ENCODE results near the gene GDI1. TPM values are rescaled to one million over a fixed set of nuclear protein-coding genes. Genes with fewer than 3 reads are reported as not detected.

The GDI1 gene
- total and polyA plus RNA-seq, 10 of the 15 experiments (the other 5 are each of a cell fraction or from before 2014, with no cell fraction given), result 0.92 to 102 (median 49.6) TPM

GRCh38 chrX:154478728-154479622, 42.0 kb downstream of the GDI1 start, which contains the start of gene LAGE3 (continued):
- 0 out of 2 replicates have a peak, but pooled peaks have one; percentile 23 for TF ChIP-seq CBFB (IDR thresholded peaks at IDR 0.05; ENCODE audit: low read depth)
- no peak for TF ChIP-seq JUND (IDR thresholded peaks at IDR 0.05; ENCODE audit: low read depth, low read length)
- no peak for TF ChIP-seq MYC (IDR thresholded peaks at IDR 0.05; ENCODE audit: insufficient read depth, insufficient read length, insufficient replicate concordance, low read length, severe bottlenecking)
- TF ChIP-seq NBN (IDR thresholded peaks at IDR 0.05), result peak; percentile 64; the same call in 1 of the 2 replicates
- peak; percentile 16 to 17; a peak in 1 of 4 replicates for TF ChIP-seq IKZF2 (IDR thresholded peaks at IDR 0.05)
- no peak for TF ChIP-seq ZNF24 (IDR thresholded peaks at IDR 0.05)
- TF ChIP-seq MXI1 (IDR thresholded peaks at IDR 0.05; ENCODE audit: low read depth, low read length), result peak; percentile 45
- no peak for TF ChIP-seq BMI1 (IDR thresholded peaks at IDR 0.05; ENCODE audit: borderline replicate concordance)
- TF ChIP-seq E2F8 (IDR thresholded peaks at IDR 0.05; ENCODE audit: low read depth, partially characterized antibody), result peak; percentile 98
- TF ChIP-seq MLLT1 (IDR thresholded peaks at IDR 0.05), result no peak
- TF ChIP-seq RELB (IDR thresholded peaks at IDR 0.05; ENCODE audit: low read depth), result 0 out of 2 replicates have a peak, but pooled peaks have one; percentile 43
- peak; percentile 76; the same call in 1 of the 2 replicates for TF ChIP-seq E2F4 (IDR thresholded peaks at IDR 0.05; ENCODE audit: low read depth, low read length)
